GM18909 (cell line): ENCODE data around the gene CSTA.

ENCODE experiments used
- ATAC-seq: cut with Tn5 transposase; IDR thresholded peaks from one replicate; pipeline ENCODE4 v1.9.1; 2021; ENCODE audit warnings: mild to moderate bottlenecking; ENCODE audit not compliant: unreplicated experiment, poor library complexity

Gene CSTA

GRCh38 chr3:122318620-122319019, 6.4 kb upstream of the CSTA start:
- ATAC-seq: no peak

- ATAC-seq: peak; percentile 54
Measured at GRCh38 chr3:122322095-122323075, 2.7 kb upstream of the CSTA start.

GRCh38 chr3:122325769-122326168, 721 bp downstream of the CSTA start:
- ATAC-seq: no peak

GRCh38 chr3:122331886-122332285, 6.8 kb downstream of the CSTA start:
- no peak for ATAC-seq

- ATAC-seq: no peak
Measured at GRCh38 chr3:122332551-122332950, 7.5 kb downstream of the CSTA start.

GRCh38 chr3:122342803-122343202, 17.8 kb downstream of the CSTA start:
- no peak for ATAC-seq

- no peak for ATAC-seq
Measured at GRCh38 chr3:122343654-122344053, 18.6 kb downstream of the CSTA start.

- ATAC-seq: no peak
Measured at GRCh38 chr3:122349171-122349570, 24.1 kb downstream of the CSTA start.

- ATAC-seq: no peak
Measured at GRCh38 chr3:122350814-122351418, 25.9 kb downstream of the CSTA start.

- no peak for ATAC-seq
Measured at GRCh38 chr3:122351612-122352011, 26.6 kb downstream of the CSTA start.

- no peak for ATAC-seq
Measured at GRCh38 chr3:122353215-122353614, 28.2 kb downstream of the CSTA start.

GRCh38 chr3:122353893-122354401, 28.9 kb downstream of the CSTA start:
- ATAC-seq: no peak

- no peak for ATAC-seq
Measured at GRCh38 chr3:122355612-122356011, 30.6 kb downstream of the CSTA start.

GRCh38 chr3:122356402-122356801, 31.4 kb downstream of the CSTA start:
- no peak for ATAC-seq

- no peak for ATAC-seq
Measured at GRCh38 chr3:122357828-122358702, 33.0 kb downstream of the CSTA start.

GRCh38 chr3:122358703-122359032, 33.6 kb downstream of the CSTA start:
- ATAC-seq: no peak

- no peak for ATAC-seq
Measured at GRCh38 chr3:122362026-122362425, 37.0 kb downstream of the CSTA start.

- no peak for ATAC-seq
Measured at GRCh38 chr3:122364490-122364889, 39.4 kb downstream of the CSTA start.

GRCh38 chr3:122365073-122365472, 40.0 kb downstream of the CSTA start:
- peak; percentile 44 for ATAC-seq

- ATAC-seq: peak; percentile 83
Measured at GRCh38 chr3:122365582-122366378, 40.7 kb downstream of the CSTA start.
